ENCODE data around the gene BACH2.
"Not testable (repeated sequence)": the region's sequence is repeated elsewhere in the genome, so short reads cannot be mapped to it uniquely, and the experiment has no call there.

BACH2 gene

DNA sequence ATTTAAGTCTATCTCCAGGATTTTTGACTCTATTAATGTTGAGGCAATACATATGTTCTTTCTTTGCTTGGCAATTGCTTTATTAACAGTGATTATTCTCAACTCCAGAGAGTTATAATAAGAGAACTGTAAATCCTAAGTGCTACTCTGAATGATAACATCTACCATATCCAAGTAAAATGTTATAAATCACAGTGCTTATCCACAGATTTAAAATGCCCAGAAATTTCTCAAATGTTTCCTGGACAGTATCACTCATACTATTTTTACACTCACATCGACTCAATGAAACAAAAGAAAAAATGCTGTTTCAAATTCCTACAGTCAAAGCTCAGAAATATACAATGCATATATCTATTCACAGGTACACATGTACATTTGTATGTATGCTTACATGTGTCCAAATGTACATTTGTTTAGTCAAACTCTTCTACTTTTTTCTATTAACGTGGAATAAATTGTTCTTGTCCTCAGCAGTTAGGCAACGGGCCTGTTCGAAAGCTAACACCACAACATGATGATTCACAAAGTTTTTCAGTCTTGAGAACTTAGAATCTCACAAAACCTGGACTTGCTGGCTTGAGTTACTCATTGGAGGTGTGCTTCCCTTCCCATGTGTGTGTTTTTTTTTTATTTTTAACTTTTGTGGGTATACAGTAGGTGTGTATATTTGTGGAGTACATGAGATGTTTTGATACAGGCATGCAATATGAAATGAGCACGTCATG lies 209.4 kb downstream of the BACH2 start:
- no peak for DNase-seq

DNA sequence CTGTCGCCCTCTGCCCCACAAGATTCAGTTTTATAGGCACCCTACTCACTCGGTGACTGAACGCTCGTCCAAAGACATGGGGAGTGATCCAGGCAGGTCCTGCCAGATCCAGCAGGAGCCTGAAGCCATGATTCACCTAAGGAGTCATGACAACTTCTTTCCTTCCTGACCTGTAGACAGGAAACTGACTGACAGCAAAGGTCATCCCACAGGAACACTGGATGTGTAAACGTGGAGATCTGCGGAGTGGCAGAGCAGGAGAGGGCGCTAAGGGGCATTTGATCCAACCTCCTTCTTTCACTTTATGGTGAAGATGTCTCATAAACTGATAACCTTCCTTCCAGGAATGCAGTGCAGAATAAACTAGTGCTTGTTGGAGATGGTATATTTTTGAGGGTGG lies 210.1 kb downstream of the BACH2 start:
- no peak for DNase-seq

DNA sequence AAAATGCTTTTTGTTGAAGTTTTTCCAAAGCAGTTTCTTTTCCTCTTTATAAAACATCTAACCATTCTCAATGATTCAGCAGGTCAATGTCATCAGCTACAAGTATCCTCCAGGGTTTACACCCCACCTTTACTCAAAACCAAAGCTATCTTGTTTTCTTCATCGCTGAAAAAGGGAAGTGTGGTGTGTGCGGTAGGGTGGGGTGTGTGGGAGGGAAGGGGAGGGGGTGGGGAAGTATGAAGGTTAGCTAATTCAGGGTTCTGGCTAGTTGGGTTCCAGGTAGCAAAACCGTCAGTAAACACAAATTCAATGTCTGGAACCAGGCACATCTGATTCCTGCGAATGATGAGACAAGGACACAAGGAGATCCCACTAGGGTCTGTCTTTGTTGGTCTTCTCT lies 212.8 kb downstream of the BACH2 start:
- no peak for DNase-seq

DNA sequence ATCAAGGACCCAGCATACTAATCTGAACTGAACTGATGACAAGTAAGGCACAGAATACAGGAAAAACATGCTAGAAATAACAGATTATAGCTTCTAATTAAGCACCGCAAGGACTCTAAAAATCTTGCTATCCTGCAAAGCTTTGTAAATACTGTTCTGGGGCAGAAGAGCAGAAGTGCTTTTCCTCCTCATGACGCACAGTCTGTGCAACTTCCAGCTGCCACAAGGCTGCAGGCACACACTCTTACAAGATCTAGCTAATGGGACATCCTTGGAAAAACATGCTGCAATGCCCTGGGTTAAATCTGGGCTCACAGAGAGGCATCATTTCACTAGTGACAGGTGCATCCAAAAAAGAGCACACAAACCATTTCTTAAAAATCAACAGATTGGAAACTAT lies 213.8 kb downstream of the BACH2 start:
- DNase-seq: no peak

DNA sequence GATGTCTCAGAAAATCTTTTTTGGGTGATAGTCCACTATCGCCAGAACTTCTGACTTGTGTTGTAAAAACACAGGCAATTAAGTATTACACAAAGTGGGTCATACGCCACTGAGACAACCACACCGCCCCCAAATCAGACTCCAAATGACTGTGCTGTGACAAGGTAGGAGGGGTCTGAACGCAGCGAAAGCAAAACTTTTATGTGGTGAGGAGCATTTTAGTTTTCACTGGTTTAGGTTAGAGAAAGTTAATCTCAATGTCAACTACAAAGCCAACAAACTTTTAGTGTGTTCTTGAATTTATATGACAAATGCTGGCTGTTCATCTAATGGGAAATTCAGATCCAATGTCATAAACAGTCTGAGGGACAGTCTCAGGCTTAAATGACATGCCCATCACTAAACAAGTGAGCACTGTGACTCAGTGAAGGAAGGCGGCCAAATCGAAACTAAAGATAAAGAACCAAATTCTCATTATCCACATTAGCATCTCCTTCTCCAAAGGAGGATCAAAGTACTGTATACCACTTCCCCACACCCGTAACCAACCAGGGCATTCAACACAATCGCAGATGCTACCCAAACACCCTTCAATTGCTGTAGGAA lies 215.7 kb downstream of the BACH2 start:
- DNase-seq: no peak

DNA sequence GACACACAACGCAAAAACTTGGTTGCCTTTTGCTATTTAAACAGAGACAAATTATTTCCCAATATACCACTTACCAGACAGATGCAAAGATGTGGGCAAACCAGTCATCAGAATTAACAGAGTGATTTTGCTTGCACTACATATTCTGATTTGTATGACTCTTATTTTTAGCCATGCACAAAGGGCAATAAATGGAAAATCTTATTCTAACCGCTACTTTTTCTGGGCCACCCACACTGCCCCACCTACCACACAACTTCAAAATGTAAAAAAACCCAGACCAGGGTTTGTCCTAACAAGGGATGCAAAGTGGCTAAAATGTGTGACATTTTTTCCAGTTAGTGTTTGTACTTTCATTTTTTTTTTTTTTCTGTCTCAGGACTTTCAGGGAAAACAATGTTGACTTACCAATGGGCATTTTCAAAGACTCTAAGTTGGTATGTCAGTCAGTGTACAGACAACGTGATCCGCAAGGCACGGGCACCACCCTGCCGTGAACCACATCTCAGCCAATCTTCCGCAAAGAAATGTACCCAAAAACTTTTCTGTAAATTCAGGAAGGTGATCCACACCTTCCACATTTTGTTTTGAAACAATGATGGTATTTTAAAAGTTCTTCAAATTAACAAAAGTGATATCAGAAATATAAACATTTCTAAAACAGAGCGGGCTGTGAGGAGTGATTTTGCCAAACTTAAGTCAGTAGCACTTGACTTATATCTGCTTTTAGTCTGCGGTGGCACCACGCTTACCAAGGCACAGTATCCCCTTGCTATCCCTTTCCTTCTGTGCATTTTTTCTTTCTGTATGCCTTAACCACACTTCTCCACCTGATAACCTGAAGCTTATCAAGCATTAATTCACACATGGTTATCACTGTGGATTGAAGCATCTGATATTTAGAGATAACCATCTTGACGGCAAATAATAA lies 216.8 kb downstream of the BACH2 start:
- no peak for DNase-seq

DNA sequence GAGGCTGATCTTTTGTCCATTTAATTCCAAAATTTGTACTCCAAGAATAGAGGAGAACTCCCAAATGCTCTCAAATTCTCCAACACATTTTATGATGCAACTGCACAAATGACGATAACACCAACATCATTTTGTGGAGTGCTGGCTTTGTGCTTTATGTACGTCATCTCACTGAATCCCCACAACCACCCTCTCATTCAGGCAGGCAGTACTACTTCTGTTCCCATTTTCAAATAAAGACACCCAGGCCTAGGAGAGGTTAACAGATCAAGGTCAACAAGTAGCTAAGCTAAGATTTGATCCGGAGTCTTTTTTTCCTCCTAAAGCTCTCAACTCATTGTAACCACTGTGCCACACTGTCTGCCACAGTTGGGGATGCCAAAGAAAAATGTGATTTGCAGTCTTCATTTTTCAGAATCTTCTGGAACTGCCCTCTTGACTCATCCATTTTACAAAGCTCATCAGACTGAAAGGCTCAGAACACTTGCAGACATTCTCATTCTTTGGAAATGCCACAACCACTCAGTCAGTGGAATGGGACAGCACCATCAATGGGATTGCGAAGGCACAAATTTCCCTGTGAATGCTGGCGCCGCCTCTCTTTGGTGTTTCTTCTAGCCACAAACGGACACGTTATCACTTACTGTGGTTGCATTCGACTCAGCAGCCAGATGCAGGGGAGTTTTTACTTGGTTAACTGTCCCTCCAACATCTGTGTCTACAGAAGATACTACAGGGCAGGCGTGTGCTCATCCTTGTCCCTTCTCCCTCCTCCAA lies 217.9 kb downstream of the BACH2 start:
- DNase-seq: no peak

DNA sequence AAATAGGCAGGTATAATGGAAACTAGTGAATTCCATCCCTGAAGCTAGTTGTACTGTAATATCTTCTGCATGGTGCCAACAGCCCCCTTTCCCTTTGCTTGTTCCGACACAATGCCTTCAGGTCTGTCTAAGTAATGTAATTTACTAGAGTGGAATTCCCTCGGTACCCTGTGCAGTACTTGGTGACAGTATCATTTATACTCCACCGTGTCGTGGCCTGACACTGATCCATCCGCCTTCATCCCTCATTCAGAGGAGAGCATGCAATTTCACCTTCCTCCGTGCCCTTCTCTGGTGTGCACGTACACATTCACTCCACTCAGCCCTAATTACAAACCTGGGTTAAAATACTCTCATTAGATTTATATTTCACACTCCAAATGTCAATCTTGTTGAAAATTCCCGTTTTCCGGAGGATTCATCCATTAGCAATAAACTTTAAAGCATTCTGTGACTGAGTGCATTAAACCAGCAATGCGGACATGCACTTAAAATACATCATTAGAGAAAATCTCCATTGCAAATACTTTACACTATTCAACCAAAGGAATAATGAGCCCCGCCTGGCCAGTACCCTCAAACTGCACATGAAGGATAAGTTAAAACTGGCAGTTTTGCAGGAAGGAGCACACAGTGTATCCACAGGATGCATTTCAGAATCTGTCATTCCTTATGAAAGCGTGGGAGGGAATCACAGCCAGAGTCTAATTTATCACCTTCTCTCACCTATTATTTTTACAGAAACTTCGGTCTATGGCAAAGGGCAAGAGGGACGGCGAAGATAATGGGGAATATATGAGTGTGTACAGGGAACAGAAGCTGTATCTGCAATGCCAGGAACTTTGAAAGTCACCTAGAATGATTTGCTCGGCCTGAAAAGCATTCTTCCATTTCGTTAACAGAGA lies 219.9 kb downstream of the BACH2 start:
- no peak for DNase-seq

DNA sequence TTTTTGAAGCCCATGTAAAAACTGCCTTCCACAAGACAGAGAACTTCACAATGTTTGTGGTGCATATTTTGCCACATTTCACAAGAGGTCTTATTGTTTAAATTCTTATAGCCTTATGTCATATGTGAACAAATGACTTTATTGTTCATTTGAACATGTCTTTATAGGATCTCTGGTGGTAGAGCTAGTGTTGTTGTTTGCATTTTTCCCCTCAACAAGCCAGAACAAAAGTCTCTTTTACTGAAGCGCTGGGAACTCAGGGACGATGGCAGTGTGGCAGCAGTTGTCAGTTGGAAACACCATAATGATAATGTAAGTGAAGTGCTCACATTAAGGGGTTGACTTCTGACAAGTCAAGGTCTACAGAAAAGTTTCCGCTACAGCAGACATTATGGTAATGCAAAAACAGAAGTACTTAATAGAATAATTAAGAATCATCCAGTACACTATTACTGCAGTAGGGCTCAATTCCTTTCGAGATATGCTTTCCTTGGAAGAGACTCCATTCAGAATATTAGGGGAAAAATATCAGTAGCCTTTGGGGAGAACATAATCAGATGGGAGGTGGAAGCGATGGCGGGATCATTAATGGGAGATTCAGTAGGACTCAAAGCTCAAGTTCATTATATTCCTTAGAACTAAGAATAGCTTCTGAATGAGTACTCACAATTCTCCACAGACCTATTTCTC lies 222.3 kb downstream of the BACH2 start:
- no peak for DNase-seq

DNA sequence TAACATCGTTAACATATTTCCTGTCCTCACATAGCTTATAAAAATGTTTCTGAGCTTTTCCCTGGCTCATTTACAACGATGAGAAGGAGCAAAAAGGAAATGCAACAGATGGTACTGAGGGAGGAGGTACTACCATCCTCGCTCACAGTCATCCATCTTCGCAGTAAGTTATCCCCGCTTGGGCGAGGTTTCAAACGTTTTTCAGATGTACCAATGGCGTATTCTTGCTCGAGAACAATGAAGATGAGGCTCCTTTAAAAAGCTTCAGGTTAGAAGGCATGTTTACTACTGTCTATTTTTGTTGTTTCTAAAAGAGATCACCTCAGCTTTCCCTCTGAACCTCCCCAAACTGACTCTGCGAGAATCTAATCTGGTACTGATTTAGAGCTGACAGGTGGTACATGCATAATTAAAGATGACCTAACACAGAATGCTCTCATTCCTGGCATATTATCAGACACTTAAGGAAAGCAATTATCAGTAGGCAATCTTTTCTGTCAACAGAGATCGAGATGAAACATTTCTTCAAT lies 223.6 kb downstream of the BACH2 start:
- no peak for DNase-seq

DNA sequence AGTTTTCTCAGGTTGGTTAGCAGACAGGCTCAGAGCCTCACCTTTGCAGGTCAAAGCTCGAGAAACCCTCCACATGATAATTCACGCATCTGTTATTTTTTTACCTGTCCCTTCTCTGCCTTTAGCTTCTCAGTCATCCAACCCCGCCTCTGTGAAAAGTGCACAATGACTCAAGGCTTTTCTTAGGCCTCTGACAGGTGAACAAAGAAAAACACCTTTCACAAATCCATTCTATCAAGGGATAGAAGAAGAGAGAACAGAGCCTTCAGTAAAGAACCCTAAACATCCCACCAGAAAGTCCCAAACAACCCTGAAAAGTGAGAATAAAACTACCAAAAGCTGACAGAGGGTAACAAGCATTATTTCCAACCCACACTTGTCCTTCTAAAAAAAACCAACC lies 224.1 kb downstream of the BACH2 start:
- DNase-seq: no peak

DNA sequence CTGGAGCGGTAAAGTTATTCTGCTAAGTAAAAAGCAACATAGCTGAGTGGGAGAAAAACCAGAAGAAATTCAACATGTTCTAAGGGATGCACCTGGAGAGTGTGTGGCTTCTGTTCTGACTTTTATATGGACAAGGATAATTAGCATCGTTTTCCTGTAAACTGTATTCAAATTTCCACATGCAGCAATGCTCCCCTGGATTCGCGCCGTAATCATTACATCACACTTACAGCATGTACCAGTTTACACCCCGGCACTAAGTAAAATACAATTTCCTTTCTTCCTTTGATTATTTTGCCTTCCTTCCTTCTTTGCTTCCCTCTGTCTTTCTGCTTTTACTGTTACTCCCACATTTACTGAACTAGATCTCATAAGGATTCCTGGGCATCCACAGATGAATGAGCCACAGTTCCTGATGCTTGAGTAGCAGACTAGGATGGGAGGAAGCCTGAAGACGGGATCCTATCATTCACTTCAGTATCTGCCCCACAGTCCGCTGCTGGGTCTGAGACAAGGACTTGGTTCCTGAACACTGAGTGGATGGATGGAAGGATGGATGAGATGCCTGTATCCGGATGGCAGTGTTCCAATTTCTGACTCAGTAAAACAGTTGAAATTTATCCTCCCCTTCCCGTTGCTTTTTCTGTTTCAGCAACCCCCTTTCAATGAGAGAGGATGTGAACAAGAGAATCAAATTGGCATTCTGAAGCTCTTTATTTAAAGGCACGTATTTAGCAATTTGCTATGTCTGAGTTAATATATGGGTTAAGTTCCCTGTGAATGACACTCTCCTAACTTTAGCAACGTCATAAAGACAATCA lies 227.7 kb downstream of the BACH2 start:
- no peak for DNase-seq

DNA sequence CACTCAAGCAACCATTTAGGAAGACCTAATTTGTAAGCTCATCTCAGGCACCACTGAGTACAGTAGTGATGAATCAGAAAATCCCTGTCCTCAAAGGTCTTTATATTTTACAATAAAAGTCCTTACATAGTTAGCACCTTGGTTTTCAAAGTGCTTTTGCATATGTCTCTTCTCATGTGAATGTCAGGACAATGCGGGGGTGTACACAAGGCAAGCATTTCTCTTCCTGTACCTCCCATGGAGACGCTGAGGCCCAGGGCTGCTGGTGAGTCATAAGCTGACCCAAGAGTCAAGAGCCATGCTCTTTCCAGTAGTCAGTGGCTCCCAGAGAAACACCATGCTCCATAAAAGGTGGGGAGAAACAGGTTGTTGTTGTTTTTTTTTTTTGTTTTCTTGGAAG lies 228.4 kb downstream of the BACH2 start:
- no peak for DNase-seq

DNA sequence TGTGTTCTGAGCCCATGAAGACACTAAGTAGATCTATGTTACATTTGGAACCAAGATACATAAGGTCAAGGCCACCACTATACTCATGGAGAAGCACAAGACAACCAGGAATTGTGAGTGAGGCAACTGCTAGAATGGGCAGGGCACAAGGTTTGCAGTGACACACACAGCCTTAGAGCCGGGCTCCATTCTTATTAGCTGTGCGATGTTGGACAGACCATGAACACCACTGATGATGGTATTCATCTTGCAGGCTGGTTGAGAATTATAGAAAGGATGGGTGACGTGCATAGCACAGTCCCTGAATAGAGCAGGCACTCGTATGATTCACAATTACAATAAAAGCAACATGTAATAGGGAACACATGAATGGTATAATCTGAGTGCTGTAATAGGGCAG lies 229.9 kb downstream of the BACH2 start:
- DNase-seq: no peak

DNA sequence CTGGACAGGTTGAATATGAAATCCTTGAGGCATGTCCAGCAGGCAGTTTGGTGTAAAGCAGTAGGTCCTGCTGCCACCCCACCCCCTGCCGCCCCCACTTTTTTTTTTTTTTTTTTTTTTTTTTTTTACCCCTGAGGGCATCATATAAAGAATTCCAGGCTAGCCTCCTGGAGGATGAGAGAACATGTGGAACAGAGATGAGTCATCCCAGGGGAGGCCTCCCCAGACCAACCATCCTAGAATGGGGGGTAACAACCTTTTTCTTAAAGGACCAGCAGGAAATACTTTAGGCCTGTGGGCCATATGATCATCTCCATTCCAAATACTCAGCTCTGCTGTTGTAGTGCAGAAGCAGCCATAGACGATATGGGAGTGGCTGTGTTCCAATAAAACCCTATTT lies 231.5 kb downstream of the BACH2 start:
- no peak for DNase-seq

DNA sequence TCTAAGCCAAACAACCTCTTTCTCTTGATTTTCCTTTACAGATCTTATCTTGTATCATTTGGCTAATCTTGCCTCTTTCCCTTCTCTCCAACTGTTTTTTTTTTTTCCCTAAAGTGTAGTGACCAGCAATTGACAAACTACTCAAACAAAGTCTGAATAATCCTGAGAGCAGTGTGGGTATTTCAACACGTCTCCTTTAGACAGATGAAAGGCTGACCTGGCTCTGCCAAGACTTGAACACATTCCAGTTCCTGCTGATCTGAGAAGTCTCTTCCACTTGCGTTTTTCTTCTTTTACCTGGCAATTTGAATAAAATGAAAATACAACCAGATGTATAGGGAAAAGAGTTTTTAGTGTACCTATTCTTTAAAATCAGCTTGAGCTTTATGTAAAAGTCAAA lies 234.0 kb downstream of the BACH2 start:
- no peak for DNase-seq

DNA sequence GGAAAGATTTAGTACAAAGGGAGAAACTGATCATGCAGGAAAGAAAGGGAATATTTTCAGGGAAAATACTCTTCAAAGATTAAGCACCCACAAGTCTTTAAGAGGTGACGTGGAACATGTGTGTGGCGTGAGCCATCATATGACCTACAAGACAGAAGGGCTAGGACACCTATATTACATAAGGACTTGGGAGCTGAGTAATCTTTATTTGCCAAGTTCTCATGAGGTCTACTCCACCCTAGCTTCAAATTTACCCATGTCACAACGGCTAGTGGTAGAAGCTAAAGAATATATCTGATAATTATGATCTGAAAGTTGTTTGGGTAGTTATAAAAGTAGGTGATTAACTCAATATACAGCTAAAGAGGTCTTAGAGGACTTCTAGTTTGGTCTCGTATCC lies 234.6 kb downstream of the BACH2 start:
- no peak for DNase-seq

DNA sequence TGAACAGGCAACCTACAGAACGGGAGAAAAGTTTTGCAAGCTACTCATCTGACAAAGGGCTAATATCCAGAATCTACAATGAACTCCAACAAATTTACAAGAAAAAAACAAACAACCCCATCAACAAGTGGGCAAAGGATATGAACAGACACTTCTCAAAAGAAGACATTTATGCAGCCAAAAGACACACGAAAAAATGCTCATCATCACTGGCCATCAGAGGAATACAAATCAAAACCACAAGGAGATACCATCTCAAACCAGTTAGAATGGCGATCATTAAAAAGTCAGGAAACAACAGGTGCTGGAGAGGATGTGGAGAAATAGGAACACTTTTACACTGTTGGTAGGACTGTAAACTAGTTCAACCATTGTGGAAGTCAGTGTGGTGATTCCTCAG lies 237.5 kb downstream of the BACH2 start:
- not testable (repeated sequence) for DNase-seq

DNA sequence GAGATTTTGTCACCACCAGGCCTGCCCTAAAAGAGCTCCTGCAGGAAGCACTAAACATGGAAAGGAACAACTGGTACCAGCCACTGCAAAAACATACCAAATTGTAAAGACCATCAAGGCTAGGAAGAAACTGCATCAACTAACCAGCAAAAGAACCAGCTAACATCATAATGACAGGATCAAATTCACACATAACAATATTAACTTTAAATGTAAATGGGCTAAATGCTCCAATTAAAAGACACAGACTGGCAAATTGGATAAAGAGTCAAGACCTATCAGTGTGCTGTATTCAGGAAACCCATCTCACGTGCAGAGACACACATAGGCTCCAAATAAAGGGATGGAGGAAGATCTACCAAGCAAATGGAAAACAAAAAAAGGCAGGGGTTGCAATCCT lies 240.7 kb downstream of the BACH2 start:
- DNase-seq: not testable (repeated sequence)

DNA sequence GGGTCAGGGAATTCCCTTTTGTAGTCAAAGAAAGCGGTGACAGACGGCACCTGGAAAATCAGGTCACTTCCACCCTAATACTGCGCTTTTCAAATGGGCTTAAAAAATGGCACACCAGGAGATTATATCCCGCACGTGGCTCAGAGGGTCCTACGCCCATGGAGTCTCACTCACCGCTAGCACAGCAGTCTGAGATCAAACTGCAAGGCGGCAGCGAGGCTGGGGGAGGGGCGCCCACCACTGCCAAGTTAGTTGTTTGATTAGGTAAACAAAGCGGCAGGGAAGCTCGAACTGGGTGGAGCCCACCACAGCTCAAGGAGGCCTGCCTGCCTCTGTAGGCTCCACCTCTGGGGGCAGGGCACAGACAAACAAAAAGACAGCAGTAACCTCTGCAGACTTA lies 242.4 kb downstream of the BACH2 start:
- not testable (repeated sequence) for DNase-seq
